Activated B cell treated with CpG ODN at 0.5 μM for 24 hours (primary cell): ENCODE measurements around the gene GFOD2. TPM values are rescaled to one million over a fixed set of nuclear protein-coding genes. Genes with fewer than 3 reads are reported as not detected.

ENCODE experiments used
- ATAC-seq: fragments of 200-7000 bp; cut with Tn5 transposase; one replicate; pipeline ENCODE4 v1.10.0; 2021; ENCODE audit warnings: low read depth, mild to moderate bottlenecking, moderate library complexity
- CTCF ChIA-PET: fragments of 350-600 bp; sonication (Branson Sonifier 250); formaldehyde crosslinking; loops from one replicate; lab custom pipeline; 2021; ENCODE audit warnings: antibody characterized with exemption; lab: Charles Lee
- POLR2A ChIA-PET: fragments of 350-600 bp; sonication (Branson Sonifier 250); formaldehyde crosslinking; loops from one replicate; lab custom pipeline; 2021; ENCODE audit warnings: antibody characterized with exemption; lab: Charles Lee
- DNase-seq: peaks from one replicate; pipeline ENCODE4 v3.0.0; 2022
- H3K27ac Mint-ChIP-seq: one replicate; pipeline ENCODE4 v1.8.0; 2020; ENCODE audit warnings: mixed read lengths
- H3K27me3 Mint-ChIP-seq: one replicate; pipeline ENCODE4 v1.8.0; 2021; ENCODE audit warnings: mixed read lengths
- H3K36me3 Mint-ChIP-seq: one replicate; pipeline ENCODE4 v1.8.0; 2021; ENCODE audit warnings: low read depth, mixed read lengths
- H3K4me1 Mint-ChIP-seq: one replicate; pipeline ENCODE4 v1.8.0; 2021; ENCODE audit warnings: mixed read lengths
- H3K4me3 Mint-ChIP-seq: one replicate; pipeline ENCODE4 v1.8.0; 2020; ENCODE audit warnings: mild to moderate bottlenecking, mixed read lengths
- H3K9me3 Mint-ChIP-seq: one replicate; pipeline ENCODE4 v1.8.0; 2020; ENCODE audit warnings: mixed read lengths
- intact Hi-C: fragments of 100-400 bp; cut with micrococcal nuclease; formaldehyde crosslinking; loops from one replicate; pipeline ENCODE4 v1.15.1; 2024
- total RNA-seq: library from RNA; stranded (reverse); gene quantifications from 2 replicates; pipeline ENCODE4 v1.2.3, GENCODE V29; 2022
- TF ChIP-seq, protein P1 (sequence below): fragments of 200-600 bp; IDR thresholded peaks from one replicate; pipeline ENCODE4 v1.8.0; 2022; ENCODE audit warnings: antibody characterized with exemption, mild to moderate bottlenecking

GFOD2 gene
- total RNA-seq, 1 donor from 2014 or later, result 12.6 TPM

DNA sequence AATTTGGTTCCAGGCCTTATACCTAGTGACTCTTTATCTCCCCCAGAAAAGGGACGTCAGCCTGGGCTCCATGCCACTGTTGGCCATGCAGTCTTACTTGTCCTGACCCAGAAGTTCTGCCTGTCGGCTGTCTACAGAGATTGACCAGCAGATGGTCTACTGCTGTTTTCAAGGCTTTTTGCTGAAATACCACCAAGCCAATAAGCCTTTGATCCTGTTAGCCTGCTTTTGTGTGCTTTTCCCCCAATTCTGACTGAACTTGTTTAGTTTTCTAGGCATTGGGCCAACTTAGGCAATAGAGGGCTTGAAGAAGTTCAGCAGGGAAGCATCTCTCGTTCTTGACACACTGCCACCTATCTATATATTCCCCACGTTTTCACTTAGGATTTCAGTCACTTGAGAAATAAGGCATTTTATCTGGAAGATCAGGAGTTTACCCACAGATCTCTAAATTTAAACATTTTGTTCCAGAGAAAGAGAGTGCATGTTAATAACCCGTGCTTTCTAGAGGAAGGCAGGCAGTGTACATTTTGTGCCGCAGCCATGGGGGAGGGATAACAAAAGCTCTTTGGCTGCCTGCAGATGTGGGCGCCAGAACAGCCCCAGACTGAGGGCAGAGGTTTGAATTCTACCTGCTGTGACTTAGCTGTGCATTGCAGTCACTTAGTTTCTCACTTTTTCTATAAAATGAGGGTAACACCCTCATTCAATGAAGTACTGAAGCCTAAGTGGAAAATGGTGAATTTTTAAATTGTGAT is 86.5 kb downstream of the GFOD2 start:
- no peaks in the 10 kb centered on the region for H3K9me3 Mint-ChIP-seq
- POLR2A ChIA-PET, result interaction anchor here (0.6 kb wide), 1 partner anchor 573 kb away, joined by 3 read pairs; no protein-coding TSS in a partner anchor
- H3K27ac Mint-ChIP-seq, result no peak overlapping the region
- TF ChIP-seq, protein P1, sequence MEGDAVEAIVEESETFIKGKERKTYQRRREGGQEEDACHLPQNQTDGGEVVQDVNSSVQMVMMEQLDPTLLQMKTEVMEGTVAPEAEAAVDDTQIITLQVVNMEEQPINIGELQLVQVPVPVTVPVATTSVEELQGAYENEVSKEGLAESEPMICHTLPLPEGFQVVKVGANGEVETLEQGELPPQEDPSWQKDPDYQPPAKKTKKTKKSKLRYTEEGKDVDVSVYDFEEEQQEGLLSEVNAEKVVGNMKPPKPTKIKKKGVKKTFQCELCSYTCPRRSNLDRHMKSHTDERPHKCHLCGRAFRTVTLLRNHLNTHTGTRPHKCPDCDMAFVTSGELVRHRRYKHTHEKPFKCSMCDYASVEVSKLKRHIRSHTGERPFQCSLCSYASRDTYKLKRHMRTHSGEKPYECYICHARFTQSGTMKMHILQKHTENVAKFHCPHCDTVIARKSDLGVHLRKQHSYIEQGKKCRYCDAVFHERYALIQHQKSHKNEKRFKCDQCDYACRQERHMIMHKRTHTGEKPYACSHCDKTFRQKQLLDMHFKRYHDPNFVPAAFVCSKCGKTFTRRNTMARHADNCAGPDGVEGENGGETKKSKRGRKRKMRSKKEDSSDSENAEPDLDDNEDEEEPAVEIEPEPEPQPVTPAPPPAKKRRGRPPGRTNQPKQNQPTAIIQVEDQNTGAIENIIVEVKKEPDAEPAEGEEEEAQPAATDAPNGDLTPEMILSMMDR, result no peak
- CTCF ChIA-PET, result interaction anchor here (1.1 to 1.6 kb wide), 2 partner anchors 85 to 112 kb away, joined by 3 to 4 read pairs; no protein-coding TSS in a partner anchor
- intact Hi-C loops, result no loop called here
- DNase-seq, result no peak
- no peak overlapping the region for H3K4me3 Mint-ChIP-seq
- H3K4me1 Mint-ChIP-seq, result no peaks in the 10 kb centered on the region
- ATAC-seq, result no peak
- H3K36me3 Mint-ChIP-seq, result peaks cover 69% of the 10 kb centered on the region
- no peaks in the 10 kb centered on the region for H3K27me3 Mint-ChIP-seq

DNA sequence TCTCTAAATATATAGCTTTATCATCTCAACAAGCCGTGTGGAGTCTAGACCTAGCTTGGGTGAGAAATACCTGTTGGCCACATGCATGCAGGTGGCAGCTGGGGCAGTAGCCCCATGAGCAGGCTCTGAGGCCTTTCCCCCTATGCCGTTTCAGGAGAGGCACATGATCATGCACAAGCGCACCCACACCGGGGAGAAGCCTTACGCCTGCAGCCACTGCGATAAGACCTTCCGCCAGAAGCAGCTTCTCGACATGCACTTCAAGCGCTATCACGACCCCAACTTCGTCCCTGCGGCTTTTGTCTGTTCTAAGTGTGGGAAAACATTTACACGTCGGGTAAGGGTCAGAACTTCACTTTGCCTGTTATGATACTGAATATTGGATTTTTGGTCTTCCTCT is 90.9 kb downstream of the GFOD2 start:
- Mint-ChIP-seq H3K4me3 (no peak overlapping the region), H3K36me3 (peaks cover 75% of the 10 kb centered on the region), H3K27ac (no peak overlapping the region), H3K4me1 (no peaks in the 10 kb centered on the region), H3K27me3 (no peaks in the 10 kb centered on the region), H3K9me3 (no peaks in the 10 kb centered on the region)
- no peak for DNase-seq
- CTCF ChIA-PET, result interaction anchor here (1.3 kb wide), 1 partner anchor 81 kb away, joined by 4 read pairs; no protein-coding TSS in a partner anchor
- POLR2A ChIA-PET, result interaction anchor here (0.7 kb wide), 1 partner anchor 107 kb away, joined by 5 read pairs; no protein-coding TSS in a partner anchor
- TF ChIP-seq, protein P1, result no peak
- ATAC-seq, result no peak
- intact Hi-C loops, result no loop called here

Other genes with a start within 250 kb of the GFOD2 start
- gene ATP6V0D1, start 238.2 kb downstream of the GFOD2 start, total RNA-seq, result 70.2 and 74.5 TPM in 2 replicates
- gene AGRP, start 235.8 kb downstream of the GFOD2 start, total RNA-seq, result not detected in 2 replicates
- gene RIPOR1, start 190.5 kb downstream of the GFOD2 start, total RNA-seq, result 136 and 159 TPM in 2 replicates
- gene CTCF, start 156.8 kb downstream of the GFOD2 start, total RNA-seq, result 53.1 and 59.6 TPM in 2 replicates
- gene CARMIL2, start 74.2 kb downstream of the GFOD2 start, total RNA-seq, result 138 and 151 TPM in 2 replicates
- 38.2 and 41.4 TPM in 2 replicates for gene ACD, start 59.1 kb downstream of the GFOD2 start, total RNA-seq
- 5.9 and 6.0 TPM in 2 replicates for gene PARD6A, start 58.4 kb downstream of the GFOD2 start, total RNA-seq
- gene ENKD1, start 52.6 kb downstream of the GFOD2 start, total RNA-seq, result 8.9 and 9.5 TPM in 2 replicates
- 2.4 and 4.6 TPM in 2 replicates for gene C16orf86, start 52.5 kb downstream of the GFOD2 start, total RNA-seq
- gene RANBP10, start 87.2 kb upstream of the GFOD2 start, total RNA-seq, result 25.2 and 30.6 TPM in 2 replicates
- gene TSNAXIP1, start 87.6 kb upstream of the GFOD2 start, total RNA-seq, result 1.2 and 1.9 TPM in 2 replicates
- 24.2 and 24.9 TPM in 2 replicates for gene THAP11, start 123.0 kb upstream of the GFOD2 start, total RNA-seq
- 99.0 and 99.7 TPM in 2 replicates for gene NUTF2, start 127.6 kb upstream of the GFOD2 start, total RNA-seq
- 50.7 and 54.2 TPM in 2 replicates for gene CENPT, start 128.4 kb upstream of the GFOD2 start, total RNA-seq
- gene EDC4, start 153.7 kb upstream of the GFOD2 start, total RNA-seq, result 71.5 TPM in 2 replicates
- 0.69 and 1.4 TPM in 2 replicates for gene NRN1L, start 165.6 kb upstream of the GFOD2 start, total RNA-seq
- gene PSKH1, start 173.9 kb upstream of the GFOD2 start, total RNA-seq, result 19.2 and 22.0 TPM in 2 replicates
- gene CTRL, start 212.5 kb upstream of the GFOD2 start, total RNA-seq, result 4.1 and 6.2 TPM in 2 replicates
- 202 and 232 TPM in 2 replicates for gene PSMB10, start 217.5 kb upstream of the GFOD2 start, total RNA-seq
- 15.8 and 17.0 TPM in 2 replicates for gene LCAT, start 224.8 kb upstream of the GFOD2 start, total RNA-seq
- gene SLC12A4, start 249.3 kb upstream of the GFOD2 start, total RNA-seq, result 24.6 and 37.9 TPM in 2 replicates